Gastrocnemius medialis (tissue), 4 donors: ENCODE measurements around the gene CIITA. TPM values are rescaled to one million over a fixed set of nuclear protein-coding genes. Genes with fewer than 3 reads are reported as not detected.

Experiments used
- ATAC-seq, 2 donors: fragments of 150-250 bp; one replicate each; pipeline ENCODE4 v1.9.1; 2016
- DNase-seq, 2 donors: peaks; one replicate each; pipeline ENCODE4 v3.0.0-alpha.2; 2019
- H3K27ac ChIP-seq, 4 donors: fragments of 200-600 bp; sonication (generic); 1 replicate in 1 of 4; 2 replicates in 3 of 4; pipeline ENCODE4 v1.5.1; 2016 to 2018; ENCODE audit warnings: mild to moderate bottlenecking in 2 of 4, moderate library complexity in 1 of 4
- H3K27me3 ChIP-seq, 3 donors: fragments of 200-600 bp; sonication (generic) in 2 of 3; 1 replicate in 1 of 3; 2 replicates in 2 of 3; pipeline versions ENCODE4 v1.5.1 to v1.6.0; 2016 to 2019; ENCODE audit warnings: mild to moderate bottlenecking in 1 of 3, moderate library complexity in 1 of 3
- H3K36me3 ChIP-seq, 2 donors: fragments of 200-600 bp; sonication (generic) in 1 of 2; one replicate each; pipeline ENCODE4 v1.5.1; 2017 to 2018
- H3K4me1 ChIP-seq, 2 donors: fragments of 200-600 bp; sonication (generic) in 1 of 2; one replicate each; pipeline ENCODE4 v1.5.1; 2016 to 2017; ENCODE audit warnings: mild to moderate bottlenecking in 2 of 2
- H3K4me3 ChIP-seq, 4 donors: fragments of 200-600 bp; sonication (generic) in 3 of 4; 1 replicate in 1 of 4; 2 replicates in 3 of 4; pipeline ENCODE4 v1.5.1; 2016 to 2019; ENCODE audit warnings: mild to moderate bottlenecking in 2 of 4
- H3K9me3 ChIP-seq, 3 donors: fragments of 200-600 bp; sonication (generic) in 2 of 3; 1 replicate in 1 of 3; 2 replicates in 2 of 3; pipeline ENCODE4 v1.5.1; 2016 to 2019
- POLR2A ChIP-seq, 2 donors: fragments of 450-650 bp; IDR thresholded peaks; one replicate each; pipeline ENCODE4 v1.6.1; 2017; ENCODE audit warnings: antibody characterized with exemption in 2 of 2, mild to moderate bottlenecking in 2 of 2, moderate library complexity in 2 of 2
- in situ Hi-C, 4 donors: fragments of 200-750 bp; cut with MboI; loops; one replicate each; pipeline versions ENCODE4 v1.15.0 to v1.8.0; 2017; ENCODE audit warnings: low sequenced_read_pairs in 4 of 4
- intact Hi-C: fragments of 100-400 bp; cut with DNase I; formaldehyde crosslinking; loops from one replicate; pipeline ENCODE4 v1.15.1; 2023; ENCODE audit warnings: low total_unique reads
- total RNA-seq, 4 donors: library from RNA; depleted of rRNA; stranded (reverse); fragments of >200 nt; gene quantifications; one replicate each; pipeline versions ENCODE4 v1.1.0 to v1.2.3, GENCODE V29; 2016
- TF ChIP-seq, protein P1 (sequence below), 5 experiments: fragments of 450-650 bp in 3 of 5; fragments of 200-600 bp in 2 of 5; sonication (generic) in 2 of 5; IDR thresholded peaks in 4 of 5; conservative IDR thresholded peaks in 1 of 5; 1 replicate in 4 of 5; 2 replicates in 1 of 5; pipeline ENCODE4 v1.5.1; 2016 to 2019; ENCODE audit warnings: antibody characterized with exemption in 5 of 5, mild to moderate bottlenecking in 3 of 5, moderate library complexity in 3 of 5

CIITA gene
- total RNA-seq, 4 donors from 2014 or later = 2.3 to 9.1 (median 5.1) TPM

DNA sequence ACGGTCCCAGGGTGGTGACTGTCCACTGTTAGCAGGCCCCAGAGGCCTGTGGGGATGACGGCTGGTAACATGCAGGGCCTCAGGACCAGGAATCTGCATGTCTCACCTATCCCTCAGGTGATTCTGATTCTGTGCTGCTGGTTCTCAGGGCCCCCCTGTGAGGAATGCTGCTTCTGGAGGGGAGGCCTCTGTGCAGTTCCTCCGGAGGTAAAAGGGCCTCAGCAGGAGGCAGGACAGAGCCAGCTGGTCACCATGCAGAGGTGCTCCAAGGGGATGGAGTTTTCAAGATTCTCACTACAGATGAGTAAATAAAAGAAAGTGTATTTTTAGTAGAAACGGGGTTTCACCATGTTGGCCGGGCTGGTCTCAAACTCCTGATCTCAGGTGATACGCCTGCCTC is 101.1 kb downstream of the CIITA start:
- no peak overlapping the region for H3K27ac ChIP-seq
- peaks cover 7 to 8% of the 10 kb centered on the region in 2 donors for H3K4me1 ChIP-seq
- H3K4me3 ChIP-seq = no peak overlapping the region
- in situ Hi-C loops (loop anchor here in 1 of 4 donors (10.0 kb wide), 1 partner anchor 287 kb away; the partner anchor contains the start of gene TNP2), intact Hi-C loops (no loop called here)
- peaks cover 0 to 24% of the 10 kb centered on the region in 2 donors for H3K36me3 ChIP-seq
- ATAC-seq (no peak), DNase-seq (no peak)
- TF ChIP-seq POLR2A (IDR thresholded peaks at IDR 0.05) = no peak
- TF ChIP-seq, protein P1, sequence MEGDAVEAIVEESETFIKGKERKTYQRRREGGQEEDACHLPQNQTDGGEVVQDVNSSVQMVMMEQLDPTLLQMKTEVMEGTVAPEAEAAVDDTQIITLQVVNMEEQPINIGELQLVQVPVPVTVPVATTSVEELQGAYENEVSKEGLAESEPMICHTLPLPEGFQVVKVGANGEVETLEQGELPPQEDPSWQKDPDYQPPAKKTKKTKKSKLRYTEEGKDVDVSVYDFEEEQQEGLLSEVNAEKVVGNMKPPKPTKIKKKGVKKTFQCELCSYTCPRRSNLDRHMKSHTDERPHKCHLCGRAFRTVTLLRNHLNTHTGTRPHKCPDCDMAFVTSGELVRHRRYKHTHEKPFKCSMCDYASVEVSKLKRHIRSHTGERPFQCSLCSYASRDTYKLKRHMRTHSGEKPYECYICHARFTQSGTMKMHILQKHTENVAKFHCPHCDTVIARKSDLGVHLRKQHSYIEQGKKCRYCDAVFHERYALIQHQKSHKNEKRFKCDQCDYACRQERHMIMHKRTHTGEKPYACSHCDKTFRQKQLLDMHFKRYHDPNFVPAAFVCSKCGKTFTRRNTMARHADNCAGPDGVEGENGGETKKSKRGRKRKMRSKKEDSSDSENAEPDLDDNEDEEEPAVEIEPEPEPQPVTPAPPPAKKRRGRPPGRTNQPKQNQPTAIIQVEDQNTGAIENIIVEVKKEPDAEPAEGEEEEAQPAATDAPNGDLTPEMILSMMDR (IDR thresholded peaks at IDR 0.05 in 4 of 5, conservative IDR thresholded peaks at IDR 0.05 in 1 of 5) = no peak
- H3K9me3 ChIP-seq = no peaks in the 10 kb centered on the region
- H3K27me3 ChIP-seq = no peaks in the 10 kb centered on the region

DNA sequence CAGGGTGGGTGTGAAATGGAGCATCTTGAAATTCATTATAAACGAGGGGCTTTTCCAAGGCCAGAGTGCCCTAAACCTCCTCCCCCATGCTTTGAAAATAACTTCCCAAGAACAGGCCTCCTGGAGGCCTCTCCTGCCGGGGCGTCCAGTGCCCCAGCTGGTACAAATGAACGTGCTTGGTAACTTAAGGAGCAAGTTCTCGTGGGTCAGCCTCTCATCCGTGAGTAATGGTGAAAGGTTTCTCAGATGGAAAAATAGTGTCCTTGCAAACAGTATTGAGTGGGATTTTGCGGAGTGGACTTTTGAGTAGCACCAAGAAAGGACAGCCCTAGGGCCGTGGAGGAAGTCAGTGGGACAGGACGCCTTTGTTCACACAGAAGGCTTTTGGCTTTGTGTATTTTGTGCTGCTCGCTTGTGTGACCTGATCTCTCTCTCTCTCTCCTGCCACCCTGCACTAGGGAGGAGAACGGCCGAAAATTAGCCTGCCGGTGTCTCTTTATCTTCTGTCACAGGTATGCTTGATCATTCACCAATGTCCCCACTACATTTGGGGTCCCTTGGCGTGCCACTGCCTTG is 102.0 kb downstream of the CIITA start:
- DNase-seq = no peak
- intact Hi-C loops = no loop called here
- Histone ChIP-seq H3K4me1 (peaks cover 7 to 8% of the 10 kb centered on the region in 2 donors), H3K4me3 (no peak overlapping the region), H3K27me3 (no peaks in the 10 kb centered on the region), H3K36me3 (peaks cover 0 to 21% of the 10 kb centered on the region in 2 donors), H3K9me3 (no peaks in the 10 kb centered on the region), H3K27ac (no peak overlapping the region)
- in situ Hi-C loops = loop anchor here in 1 of 4 donors (10.0 kb wide), 1 partner anchor 286 kb away; the partner anchor contains the start of gene TNP2
- TF ChIP-seq, protein P1 (IDR thresholded peaks at IDR 0.05 in 4 of 5, conservative IDR thresholded peaks at IDR 0.05 in 1 of 5) = no peak
- TF ChIP-seq POLR2A (IDR thresholded peaks at IDR 0.05) = no peak
- no peak for ATAC-seq

DNA sequence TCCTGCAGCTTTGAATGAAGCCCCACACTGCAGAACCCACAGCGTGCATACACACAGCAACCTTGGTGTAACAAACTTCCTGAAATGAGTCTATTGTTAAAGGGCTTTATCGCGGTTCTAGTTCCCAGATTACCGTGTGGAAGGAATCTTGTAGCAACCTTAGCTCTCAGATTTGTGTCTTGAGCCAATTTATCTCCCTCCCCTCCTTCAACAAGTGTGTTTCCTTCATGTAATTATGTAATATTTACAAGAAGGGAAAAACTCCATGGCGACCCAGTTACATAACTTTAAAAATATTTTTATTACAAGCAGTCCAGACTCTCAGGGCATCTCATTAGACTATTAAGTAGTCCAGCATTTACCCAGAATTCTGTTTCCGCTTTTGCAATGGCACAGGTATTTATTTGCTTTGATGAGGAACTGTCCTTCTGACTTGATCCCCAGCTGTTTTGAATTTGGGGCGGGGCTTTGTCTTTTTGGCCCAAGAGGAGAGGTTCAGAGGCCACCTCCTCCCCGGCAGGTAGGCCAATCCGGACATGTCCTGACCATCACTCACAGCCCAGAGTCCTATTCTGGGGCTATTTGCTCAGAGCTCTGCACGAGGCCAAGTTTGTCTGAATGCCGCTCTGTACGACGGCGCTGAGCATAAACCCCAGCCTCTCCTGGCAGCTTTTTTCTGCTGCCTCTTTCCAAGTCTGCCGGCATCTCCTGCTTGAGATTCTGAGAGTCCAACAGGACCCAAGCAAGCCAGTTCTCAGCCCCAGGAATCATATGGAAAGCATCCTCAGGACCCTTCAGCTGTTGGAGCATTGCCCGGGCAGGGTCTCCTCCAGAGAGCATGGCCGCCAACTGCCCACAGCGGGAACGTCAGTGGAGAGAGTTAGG is 103.0 kb downstream of the CIITA start:
- peaks cover 0 to 21% of the 10 kb centered on the region in 2 donors for H3K36me3 ChIP-seq
- peak overlapping the region; percentile 45 to 75 (median 48) for H3K27ac ChIP-seq
- H3K4me1 ChIP-seq = peaks cover 7 to 8% of the 10 kb centered on the region in 2 donors
- H3K9me3 ChIP-seq = no peaks in the 10 kb centered on the region
- in situ Hi-C loops = loop anchor here in 1 of 4 donors (10.0 kb wide), 1 partner anchor 285 kb away; the partner anchor contains the start of gene TNP2
- TF ChIP-seq POLR2A (IDR thresholded peaks at IDR 0.05) = no peak
- TF ChIP-seq, protein P1 (IDR thresholded peaks at IDR 0.05 in 4 of 5, conservative IDR thresholded peaks at IDR 0.05 in 1 of 5) = no peak
- intact Hi-C loops = no loop called here
- no peaks in the 10 kb centered on the region for H3K27me3 ChIP-seq
- H3K4me3 ChIP-seq = no peak overlapping the region
- DNase-seq (peak; percentile 28 to 73), ATAC-seq (peak; percentile 82 to 94)

- Histone ChIP-seq H3K27me3 (no peaks in the 10 kb centered on the region), H3K4me1 (peaks cover 7 to 8% of the 10 kb centered on the region in 2 donors), H3K27ac (no peak overlapping the region), H3K9me3 (no peaks in the 10 kb centered on the region), H3K4me3 (no peak overlapping the region), H3K36me3 (peaks cover 0 to 21% of the 10 kb centered on the region in 2 donors)
- no peak for ATAC-seq
- in situ Hi-C loops (no loop called here), intact Hi-C loops (no loop called here)
- DNase-seq = no peak
- TF ChIP-seq, protein P1 (IDR thresholded peaks at IDR 0.05 in 4 of 5, conservative IDR thresholded peaks at IDR 0.05 in 1 of 5) = no peak
- no peak for TF ChIP-seq POLR2A (IDR thresholded peaks at IDR 0.05)
Measured at GRCh38 chr16:10980813-10981212, 103.8 kb downstream of the CIITA start.
